HL-60/S4 (cell line): ENCODE data around the gene MTA1.

ENCODE experiments used
- in situ Hi-C: fragments of 300-500 bp; cut with MboI; formaldehyde crosslinking; loops from 2 replicates; pipeline ENCODE4 v1.14.3; 2022; ENCODE audit warnings: low sequenced_read_pairs

The MTA1 gene

GRCh38 chr14:105422695-105423487 is 3.3 kb downstream of the MTA1 start:
- in situ Hi-C loops: no loop called here

GRCh38 chr14:105423488-105424195 is 4.0 kb downstream of the MTA1 start:
- in situ Hi-C loops: no loop called here

GRCh38 chr14:105424861-105425260 is 5.2 kb downstream of the MTA1 start:
- in situ Hi-C loops: no loop called here

DNA sequence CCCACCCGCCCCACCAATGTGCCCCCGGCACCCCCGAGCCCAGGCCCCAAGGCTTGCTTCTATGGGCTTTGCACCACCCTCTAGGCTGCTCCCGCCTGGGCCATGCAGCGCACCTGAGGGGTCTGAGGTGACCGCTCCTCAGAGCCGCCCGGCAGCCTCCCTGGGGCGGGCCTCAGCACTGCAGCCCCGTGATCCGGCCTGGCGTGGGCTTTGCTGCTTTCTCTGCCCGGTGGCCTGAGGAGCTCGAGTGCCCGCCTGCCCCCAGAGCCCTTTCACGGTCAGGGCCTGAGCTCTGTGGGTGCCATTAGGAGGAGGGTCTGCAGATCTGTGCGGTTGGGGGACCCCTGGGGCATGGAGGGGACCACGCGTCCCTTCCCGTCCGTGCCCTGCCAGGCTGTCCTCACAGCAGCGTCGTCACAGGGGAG is 6.2 kb downstream of the MTA1 start:
- in situ Hi-C loops: no loop called here

DNA sequence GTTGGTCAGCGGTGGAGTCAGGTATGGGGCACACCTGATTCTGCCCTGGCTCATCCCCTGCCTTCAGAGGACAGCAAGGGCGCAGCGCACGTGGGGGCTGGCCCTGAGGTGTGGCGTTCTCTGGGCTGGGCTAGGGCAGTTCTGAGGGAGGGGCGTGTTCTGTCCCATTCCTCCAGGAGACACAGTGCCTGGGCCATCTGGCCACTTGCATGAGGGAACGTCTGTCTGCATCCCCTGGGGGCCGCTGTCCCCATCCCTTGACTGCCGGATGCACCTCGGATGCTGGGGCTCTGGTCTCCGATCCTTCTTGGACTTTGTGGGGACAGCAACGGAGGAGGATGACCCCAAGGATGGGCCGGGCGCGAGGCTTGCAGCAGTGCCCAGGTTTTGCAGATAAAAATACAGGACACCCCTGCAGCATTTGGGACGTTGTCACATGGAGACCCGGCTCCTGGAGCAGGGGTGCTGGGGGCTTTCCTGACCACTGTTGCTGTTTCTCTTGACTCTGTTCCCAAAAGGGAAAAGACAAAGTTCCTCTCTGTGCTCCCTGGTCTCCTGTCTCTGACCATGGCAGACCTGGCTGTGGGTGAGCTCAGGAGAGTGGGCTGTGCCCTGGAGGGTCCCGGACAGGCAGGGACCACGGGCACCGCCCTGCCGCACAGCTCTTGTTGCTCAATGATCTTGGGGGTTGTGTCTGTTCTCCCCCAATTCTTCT is 6.9 kb downstream of the MTA1 start:
- in situ Hi-C loops: no loop called here

GRCh38 chr14:105427412-105427811 is 7.8 kb downstream of the MTA1 start:
- in situ Hi-C loops: no loop called here

- in situ Hi-C loops: no loop called here
These were observed 8.4 kb downstream of the MTA1 start for GRCh38 chr14:105427936-105428485.

GRCh38 chr14:105430042-105430441 is 10.4 kb downstream of the MTA1 start:
- in situ Hi-C loops: no loop called here

- in situ Hi-C loops: no loop called here
These were observed 10.9 kb downstream of the MTA1 start for GRCh38 chr14:105430565-105430964.

DNA sequence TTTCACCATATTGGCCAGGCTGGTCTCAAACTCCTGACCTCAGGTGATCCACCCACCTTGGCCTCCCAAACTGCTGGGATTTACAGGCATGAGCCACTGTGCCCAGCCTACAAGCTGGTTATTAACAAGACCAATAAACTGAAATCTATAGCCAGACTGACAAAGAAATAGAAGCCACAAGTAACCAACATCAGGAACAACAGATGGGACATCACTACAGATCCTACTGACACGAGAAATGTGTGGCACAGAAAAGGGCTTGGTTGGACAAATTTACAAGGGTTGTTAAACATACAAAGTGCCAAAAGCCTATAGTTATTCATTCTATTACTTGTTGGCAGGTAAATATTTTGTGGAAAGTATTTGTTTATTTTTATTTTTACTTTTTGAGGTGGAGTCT is 11.6 kb downstream of the MTA1 start:
- in situ Hi-C loops: no loop called here

DNA sequence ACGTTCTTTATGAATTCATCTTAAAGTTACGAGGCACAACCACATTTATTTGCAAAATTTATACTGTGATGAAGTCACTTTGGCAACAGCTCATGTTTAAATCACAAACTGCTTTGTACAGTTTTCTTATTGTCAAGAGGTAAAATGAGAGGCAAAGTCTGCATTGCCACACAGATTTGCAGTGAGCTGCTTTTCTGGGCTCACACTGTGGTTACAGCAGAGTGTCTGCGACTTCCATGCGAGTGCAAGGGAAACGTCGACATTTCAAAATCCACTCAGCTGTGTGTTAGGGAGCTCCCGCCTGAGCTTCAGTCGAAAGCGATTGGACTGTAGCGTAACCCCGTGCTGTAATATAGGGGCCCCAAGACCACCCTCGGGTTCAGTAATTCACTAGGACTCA is 13.0 kb downstream of the MTA1 start:
- in situ Hi-C loops: no loop called here

DNA sequence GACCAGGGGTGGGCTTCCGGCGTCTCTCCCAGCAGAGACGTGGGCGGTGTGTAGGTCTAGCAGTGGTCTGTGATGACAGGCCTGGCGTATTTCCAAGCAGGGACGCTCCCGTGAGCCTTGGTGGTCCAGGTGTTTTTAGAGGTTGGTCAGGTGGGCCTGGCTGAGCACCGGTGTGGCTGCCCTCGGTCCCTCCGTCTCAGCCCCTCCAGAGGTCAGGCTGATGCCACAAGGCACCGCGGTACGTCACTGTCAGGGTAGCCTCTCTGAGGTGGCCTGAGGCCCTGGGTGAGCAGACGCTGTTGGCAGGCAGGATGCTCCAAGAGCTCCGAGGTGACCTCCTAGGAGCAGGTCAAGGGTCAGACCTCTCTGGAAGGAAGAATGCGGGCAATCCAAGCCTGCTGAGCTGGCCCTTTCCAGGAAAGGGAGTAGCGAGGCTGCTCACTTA is 13.6 kb downstream of the MTA1 start:
- in situ Hi-C loops: no loop called here

DNA sequence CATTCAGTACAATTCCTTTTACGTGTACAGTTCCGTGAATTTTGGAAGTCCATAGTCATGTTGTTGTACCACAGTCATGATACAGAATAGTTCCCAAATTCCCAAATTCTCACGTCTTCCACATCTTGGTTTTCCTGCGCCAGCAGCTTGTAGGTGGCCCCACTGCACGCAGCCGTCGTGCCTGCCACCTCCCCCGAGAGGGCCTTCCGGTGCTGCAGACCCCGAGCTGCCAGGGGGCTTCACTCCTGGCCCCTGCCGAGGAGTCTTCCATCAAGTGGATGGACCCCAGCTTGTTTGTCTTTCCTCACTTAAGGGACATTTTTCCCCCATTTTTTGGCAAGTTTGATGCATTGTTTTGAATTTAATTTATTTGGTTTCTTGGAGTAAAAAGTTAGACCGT is 16.8 kb downstream of the MTA1 start:
- in situ Hi-C loops: no loop called here

GRCh38 chr14:105436891-105437722 is 17.5 kb downstream of the MTA1 start:
- in situ Hi-C loops: no loop called here

DNA sequence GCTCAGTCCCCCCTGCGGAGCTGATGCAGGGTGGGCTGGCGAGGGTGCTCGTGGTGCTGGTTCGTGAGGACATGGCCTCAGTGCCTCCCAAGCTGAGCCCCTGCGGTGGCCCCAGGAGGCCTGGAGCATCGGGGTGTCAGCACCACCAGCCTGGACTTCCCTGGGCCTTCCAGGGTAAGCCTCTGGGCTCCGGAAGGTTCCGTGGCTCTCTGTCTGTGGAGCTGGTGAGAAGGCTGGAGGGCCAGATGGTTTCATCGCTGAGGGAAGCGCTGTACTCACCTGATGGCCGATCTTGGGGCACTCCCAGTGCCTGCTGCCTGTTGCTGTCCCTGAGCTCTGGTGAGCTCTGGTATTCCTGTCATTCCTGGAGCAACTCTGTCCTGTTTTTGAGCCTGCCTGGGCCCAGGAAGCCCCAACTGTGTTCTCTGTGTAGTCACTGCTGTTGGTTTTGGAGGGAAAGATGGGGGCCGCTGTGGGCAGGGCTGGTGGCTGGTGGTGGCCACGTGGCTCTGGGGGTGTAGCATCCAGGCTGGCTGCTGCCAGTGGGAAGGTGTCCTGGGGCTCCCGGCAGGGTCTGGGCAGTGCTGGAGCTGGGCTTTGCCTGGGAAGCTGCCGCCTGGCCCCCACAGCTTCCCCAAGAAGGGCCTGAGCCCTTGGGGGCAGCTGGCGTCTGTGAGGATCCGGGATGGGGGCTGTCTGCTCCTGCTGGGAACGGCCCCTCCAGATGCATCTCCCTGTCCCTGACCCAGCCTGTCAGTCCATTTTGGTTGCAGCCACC is 18.3 kb downstream of the MTA1 start:
- in situ Hi-C loops: no loop called here

DNA sequence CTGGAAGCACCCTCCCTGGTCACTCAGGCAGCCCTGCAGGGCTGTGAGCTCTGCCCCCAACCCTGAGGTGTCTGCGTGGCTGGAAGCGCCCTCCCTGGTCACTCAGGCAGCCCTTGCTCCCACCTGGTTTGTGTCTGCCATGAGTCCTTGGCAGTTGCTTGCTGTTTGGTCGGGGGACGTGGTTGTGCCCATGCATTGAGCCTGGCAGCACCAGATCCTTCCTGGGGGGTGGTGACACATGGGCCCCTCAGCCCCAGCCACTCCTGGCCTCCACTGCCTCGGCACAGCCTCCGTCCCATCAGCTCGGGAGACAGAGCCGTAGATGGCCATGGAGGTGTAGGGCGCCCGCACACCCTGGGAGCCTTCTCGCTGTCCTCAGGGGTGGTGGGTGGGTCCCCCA is 19.6 kb downstream of the MTA1 start:
- in situ Hi-C loops: no loop called here

DNA sequence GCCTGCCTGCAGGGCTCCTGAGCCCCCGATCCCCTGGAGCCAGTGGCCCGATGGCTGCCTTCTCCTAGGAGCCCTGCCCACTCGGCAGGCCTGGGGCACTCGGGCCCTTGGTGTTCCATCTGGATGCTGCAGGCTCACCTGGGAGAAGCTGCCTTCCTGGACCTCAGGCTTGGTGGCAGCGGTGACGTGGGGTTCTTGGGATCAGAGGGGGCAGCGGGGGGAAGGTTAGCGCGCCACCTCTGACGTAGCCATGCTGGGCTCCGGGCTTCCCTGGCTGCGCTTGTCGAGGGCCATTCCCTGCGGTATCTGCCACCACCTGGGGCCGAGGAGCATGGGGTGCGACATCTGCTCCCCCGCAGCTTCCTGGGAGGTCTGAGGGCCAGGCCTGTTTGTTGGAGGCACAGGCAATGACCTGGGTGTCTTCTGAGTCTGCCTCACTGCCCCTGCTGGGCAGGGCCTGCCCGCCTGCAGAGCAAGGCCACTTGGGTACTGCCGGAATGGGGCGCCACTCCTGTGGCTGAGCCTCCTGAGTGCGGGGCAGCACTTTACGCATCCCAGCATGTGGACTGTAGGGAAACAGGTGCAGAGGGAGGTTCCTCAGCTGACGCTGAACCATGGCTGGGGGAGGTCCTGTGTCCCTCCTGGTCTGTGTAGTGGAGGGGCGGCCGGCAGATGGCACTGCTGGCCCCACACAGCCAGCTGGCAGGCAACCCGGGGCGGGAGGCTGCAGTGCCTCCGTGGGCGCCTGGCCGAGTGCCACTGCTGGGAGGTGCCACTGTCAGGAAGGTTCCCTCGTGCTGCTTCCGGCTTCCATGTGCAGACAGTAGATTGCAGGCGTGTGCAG is 20.3 kb downstream of the MTA1 start:
- in situ Hi-C loops: loop anchor here (10.0 kb wide), 1 partner anchor 65 kb away; no protein-coding TSS in a partner anchor

GRCh38 chr14:105440554-105440900 is 20.9 kb downstream of the MTA1 start:
- in situ Hi-C loops: loop anchor here (10.0 kb wide), 1 partner anchor 66 kb away; no protein-coding TSS in a partner anchor

DNA sequence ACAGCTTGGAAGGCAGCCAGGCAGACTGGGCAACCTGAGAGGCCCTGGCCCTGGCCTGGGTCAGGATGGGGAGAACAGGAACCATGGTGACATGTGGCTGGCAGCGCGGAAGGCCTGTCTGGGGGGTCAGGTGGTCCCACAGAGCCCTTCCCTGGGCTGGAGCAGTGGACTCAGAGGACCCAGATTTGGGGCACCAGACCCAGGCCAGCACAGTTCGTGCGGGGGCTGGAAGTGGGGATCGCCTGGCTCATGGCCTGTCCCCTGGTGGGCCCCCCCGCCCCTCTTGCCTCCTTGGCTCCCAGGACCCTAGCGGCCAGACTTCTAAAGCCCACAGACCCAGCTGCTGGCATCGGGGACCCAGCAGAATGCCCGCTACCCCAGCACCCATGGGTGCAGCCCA is 21.4 kb downstream of the MTA1 start:
- in situ Hi-C loops: loop anchor here (10.0 kb wide), 1 partner anchor 66 kb away; no protein-coding TSS in a partner anchor
